ENCODE results near the gene SYCN. TPM values are rescaled to one million over a fixed set of nuclear protein-coding genes. Genes with fewer than 3 reads are reported as not detected.

Gene SYCN
- total RNA-seq, 1 experiment from 2014 or later = not detected

DNA sequence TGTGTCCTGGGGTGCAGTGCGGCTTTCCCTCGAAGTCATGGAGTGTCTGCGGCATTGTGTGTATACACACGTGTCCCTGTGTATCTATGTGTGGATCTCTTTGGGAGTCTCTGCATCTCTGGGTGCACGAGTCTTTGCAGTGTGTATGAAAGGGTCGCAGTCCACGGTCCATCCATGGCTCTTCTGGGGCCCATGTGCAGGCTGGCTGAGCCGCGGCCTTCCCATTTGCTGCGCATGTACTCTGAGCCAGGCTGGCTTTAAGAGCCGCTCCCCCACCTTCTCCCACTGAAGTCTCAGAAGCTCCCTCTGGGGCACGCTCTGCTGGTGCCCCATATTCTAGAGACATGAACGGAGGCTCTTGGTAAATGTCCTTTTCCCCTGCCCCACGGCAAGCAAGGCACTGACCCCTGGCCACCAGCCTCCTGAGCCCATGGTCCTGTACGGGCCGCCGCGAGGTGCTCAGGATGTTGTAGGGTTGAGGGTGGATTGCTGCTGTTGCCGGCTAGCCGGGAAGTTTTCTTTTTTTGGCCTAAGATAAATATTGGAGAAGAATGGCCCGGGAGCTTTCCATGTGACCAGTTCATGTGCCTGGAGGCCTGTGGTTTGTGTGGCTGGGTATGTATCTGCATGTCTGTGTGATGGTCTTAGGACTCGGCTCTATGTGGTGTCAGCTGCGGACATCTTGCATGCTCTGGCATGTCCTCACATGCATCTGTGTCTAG, 46.6 kb downstream of the SYCN start:
- ATAC-seq = no peak
- Histone ChIP-seq H4K20me1 (ENCODE audit: insufficient read depth) (no peaks in the 10 kb centered on the region), H3K36me3 (ENCODE audit: control insufficient read depth in 1 of 2, insufficient read depth in 2 of 2, low read length in 2 of 2) (no peaks in the 10 kb centered on the region), H3K9ac (ENCODE audit: low read length) (no peak overlapping the region), H3K9me3 (ENCODE audit: control insufficient read depth in 1 of 2, insufficient read depth in 1 of 2, low read depth in 1 of 2, low read length in 2 of 2) (no peaks in the 10 kb centered on the region), H3K4me3 (replicated peaks in 1 of 2; ENCODE audit: low read depth in 1 of 2, low read length in 2 of 2) (no peak overlapping the region), H3K4me2 (ENCODE audit: low read length) (no peak overlapping the region), H3K4me1 (ENCODE audit: control insufficient read depth in 1 of 2, insufficient read depth in 2 of 2, low read length in 2 of 2) (peaks cover 37 to 46% of the 10 kb centered on the region in 2 experiments), H3K27ac (ENCODE audit: low read depth, low read length) (no peak overlapping the region; the same call in 1 of the 2 replicates), H2AFZ (ENCODE audit: low read depth, low read length, poor library complexity, severe bottlenecking) (no peak overlapping the region), H3K27me3 (ENCODE audit: insufficient read depth, low read length) (no peaks in the 10 kb centered on the region), H3K9me2 (ENCODE audit: insufficient read depth) (no peaks in the 10 kb centered on the region), H3K79me2 (ENCODE audit: insufficient read depth, low read length) (peaks cover 91% of the 10 kb centered on the region)
- ChIA-PET RAD21 (ENCODE audit: low non-redundant PET in 1 of 2, low total read pairs in 2 of 2, uncharacterized antibody in 2 of 2, unreplicated experiment in 2 of 2) (no interaction called here), POLR2A (no interaction called here), CTCF (no interaction called here)
- intact Hi-C loops (cut with micrococcal nuclease) = no loop called here
- no TSS peak for BruUV-seq (replicated peaks)
- TF ChIP-seq ELF1 (IDR thresholded peaks at IDR 0.05; ENCODE audit: borderline replicate concordance, low read depth) (no peak), SIN3A (IDR thresholded peaks at IDR 0.05; ENCODE audit: low read depth) (no peak), POLR2A (IDR thresholded peaks at IDR 0.05; ENCODE audit: borderline replicate concordance, extremely low read depth, insufficient read depth, insufficient read length) (no peak), RAD21 (IDR thresholded peaks at IDR 0.05; ENCODE audit: low read depth) (no peak), FOSL1 (IDR thresholded peaks at IDR 0.05; ENCODE audit: low read depth) (no peak), ZFX (IDR thresholded peaks at IDR 0.05) (no peak), EGR1 (IDR thresholded peaks at IDR 0.05; ENCODE audit: low read depth) (no peak), EZH2phosphoT487 (IDR thresholded peaks at IDR 0.05; ENCODE audit: borderline replicate concordance) (no peak), POLR2AphosphoS5 (IDR thresholded peaks at IDR 0.05; ENCODE audit: low read depth, low read length) (no peak)
- TF ChIP-seq, protein P1, sequence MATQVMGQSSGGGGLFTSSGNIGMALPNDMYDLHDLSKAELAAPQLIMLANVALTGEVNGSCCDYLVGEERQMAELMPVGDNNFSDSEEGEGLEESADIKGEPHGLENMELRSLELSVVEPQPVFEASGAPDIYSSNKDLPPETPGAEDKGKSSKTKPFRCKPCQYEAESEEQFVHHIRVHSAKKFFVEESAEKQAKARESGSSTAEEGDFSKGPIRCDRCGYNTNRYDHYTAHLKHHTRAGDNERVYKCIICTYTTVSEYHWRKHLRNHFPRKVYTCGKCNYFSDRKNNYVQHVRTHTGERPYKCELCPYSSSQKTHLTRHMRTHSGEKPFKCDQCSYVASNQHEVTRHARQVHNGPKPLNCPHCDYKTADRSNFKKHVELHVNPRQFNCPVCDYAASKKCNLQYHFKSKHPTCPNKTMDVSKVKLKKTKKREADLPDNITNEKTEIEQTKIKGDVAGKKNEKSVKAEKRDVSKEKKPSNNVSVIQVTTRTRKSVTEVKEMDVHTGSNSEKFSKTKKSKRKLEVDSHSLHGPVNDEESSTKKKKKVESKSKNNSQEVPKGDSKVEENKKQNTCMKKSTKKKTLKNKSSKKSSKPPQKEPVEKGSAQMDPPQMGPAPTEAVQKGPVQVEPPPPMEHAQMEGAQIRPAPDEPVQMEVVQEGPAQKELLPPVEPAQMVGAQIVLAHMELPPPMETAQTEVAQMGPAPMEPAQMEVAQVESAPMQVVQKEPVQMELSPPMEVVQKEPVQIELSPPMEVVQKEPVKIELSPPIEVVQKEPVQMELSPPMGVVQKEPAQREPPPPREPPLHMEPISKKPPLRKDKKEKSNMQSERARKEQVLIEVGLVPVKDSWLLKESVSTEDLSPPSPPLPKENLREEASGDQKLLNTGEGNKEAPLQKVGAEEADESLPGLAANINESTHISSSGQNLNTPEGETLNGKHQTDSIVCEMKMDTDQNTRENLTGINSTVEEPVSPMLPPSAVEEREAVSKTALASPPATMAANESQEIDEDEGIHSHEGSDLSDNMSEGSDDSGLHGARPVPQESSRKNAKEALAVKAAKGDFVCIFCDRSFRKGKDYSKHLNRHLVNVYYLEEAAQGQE (IDR thresholded peaks at IDR 0.05; ENCODE audit: low read depth) = no peak
- no peak for DNase-seq (ENCODE audit: low read depth, low spot score)

Measured in HCT116 (cell line).